Keratinocyte (primary cell): ENCODE results near the gene MSANTD1.

Source experiments
- EZH2 ChIP-seq: IDR thresholded peaks from one replicate; pipeline ENCODE4 v1.6.1; 2012; ENCODE audit warnings: inconsistent platforms, mild to moderate bottlenecking, low read length, moderate library complexity
- TF ChIP-seq, protein P1 (sequence below), 3 experiments: IDR thresholded peaks in 1 of 3; conservative IDR thresholded peaks in 1 of 3; optimal IDR thresholded peaks in 1 of 3; 2 replicates in 2 of 3; 3 replicates in 1 of 3; pipeline versions ENCODE3 to v1.5.1; 2011; ENCODE audit warnings: low read length in 3 of 3, mild to moderate bottlenecking in 3 of 3, moderate library complexity in 2 of 3, control low read depth in 1 of 3, inconsistent platforms in 1 of 3; ENCODE audit not compliant: insufficient read depth in 2 of 3; ENCODE audit errors: extremely low read depth in 1 of 3

DNA sequence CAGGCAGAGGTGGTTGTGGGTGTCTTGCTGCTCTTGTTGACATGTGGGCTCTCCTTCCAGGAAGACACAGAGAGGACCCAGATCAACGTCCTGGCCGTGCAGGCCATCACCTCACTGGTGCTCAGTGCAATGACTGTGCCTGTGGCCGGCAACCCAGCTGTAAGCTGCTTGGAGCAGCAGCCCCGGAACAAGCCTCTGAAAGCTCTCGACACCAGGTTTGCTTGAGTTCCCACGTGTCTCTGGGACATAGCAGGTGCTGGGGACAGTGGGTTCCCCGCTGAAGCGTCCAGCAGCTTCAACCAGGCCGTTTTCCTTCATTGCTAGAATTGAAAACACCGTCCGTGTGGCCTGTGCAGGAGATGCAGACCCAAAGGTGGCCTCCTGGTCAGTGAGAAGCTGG lies 25.6 kb upstream of the MSANTD1 start:
- TF ChIP-seq, protein P1, sequence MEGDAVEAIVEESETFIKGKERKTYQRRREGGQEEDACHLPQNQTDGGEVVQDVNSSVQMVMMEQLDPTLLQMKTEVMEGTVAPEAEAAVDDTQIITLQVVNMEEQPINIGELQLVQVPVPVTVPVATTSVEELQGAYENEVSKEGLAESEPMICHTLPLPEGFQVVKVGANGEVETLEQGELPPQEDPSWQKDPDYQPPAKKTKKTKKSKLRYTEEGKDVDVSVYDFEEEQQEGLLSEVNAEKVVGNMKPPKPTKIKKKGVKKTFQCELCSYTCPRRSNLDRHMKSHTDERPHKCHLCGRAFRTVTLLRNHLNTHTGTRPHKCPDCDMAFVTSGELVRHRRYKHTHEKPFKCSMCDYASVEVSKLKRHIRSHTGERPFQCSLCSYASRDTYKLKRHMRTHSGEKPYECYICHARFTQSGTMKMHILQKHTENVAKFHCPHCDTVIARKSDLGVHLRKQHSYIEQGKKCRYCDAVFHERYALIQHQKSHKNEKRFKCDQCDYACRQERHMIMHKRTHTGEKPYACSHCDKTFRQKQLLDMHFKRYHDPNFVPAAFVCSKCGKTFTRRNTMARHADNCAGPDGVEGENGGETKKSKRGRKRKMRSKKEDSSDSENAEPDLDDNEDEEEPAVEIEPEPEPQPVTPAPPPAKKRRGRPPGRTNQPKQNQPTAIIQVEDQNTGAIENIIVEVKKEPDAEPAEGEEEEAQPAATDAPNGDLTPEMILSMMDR (optimal IDR thresholded peaks at IDR 0.05 in 1 of 3, IDR thresholded peaks at IDR 0.05 in 1 of 3, conservative IDR thresholded peaks at IDR 0.05 in 1 of 3; ENCODE audit: extremely low read depth in 1 of 3, insufficient read depth in 2 of 3, low read length in 3 of 3): no peak
- no peak for TF ChIP-seq EZH2
